ENCODE data around the gene ZNF503.

The ZNF503 gene, protein sequence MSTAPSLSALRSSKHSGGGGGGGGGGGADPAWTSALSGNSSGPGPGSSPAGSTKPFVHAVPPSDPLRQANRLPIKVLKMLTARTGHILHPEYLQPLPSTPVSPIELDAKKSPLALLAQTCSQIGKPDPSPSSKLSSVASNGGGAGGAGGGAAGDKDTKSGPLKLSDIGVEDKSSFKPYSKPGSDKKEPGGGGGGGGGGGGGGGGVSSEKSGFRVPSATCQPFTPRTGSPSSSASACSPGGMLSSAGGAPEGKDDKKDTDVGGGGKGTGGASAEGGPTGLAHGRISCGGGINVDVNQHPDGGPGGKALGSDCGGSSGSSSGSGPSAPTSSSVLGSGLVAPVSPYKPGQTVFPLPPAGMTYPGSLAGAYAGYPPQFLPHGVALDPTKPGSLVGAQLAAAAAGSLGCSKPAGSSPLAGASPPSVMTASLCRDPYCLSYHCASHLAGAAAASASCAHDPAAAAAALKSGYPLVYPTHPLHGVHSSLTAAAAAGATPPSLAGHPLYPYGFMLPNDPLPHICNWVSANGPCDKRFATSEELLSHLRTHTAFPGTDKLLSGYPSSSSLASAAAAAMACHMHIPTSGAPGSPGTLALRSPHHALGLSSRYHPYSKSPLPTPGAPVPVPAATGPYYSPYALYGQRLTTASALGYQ

DNA sequence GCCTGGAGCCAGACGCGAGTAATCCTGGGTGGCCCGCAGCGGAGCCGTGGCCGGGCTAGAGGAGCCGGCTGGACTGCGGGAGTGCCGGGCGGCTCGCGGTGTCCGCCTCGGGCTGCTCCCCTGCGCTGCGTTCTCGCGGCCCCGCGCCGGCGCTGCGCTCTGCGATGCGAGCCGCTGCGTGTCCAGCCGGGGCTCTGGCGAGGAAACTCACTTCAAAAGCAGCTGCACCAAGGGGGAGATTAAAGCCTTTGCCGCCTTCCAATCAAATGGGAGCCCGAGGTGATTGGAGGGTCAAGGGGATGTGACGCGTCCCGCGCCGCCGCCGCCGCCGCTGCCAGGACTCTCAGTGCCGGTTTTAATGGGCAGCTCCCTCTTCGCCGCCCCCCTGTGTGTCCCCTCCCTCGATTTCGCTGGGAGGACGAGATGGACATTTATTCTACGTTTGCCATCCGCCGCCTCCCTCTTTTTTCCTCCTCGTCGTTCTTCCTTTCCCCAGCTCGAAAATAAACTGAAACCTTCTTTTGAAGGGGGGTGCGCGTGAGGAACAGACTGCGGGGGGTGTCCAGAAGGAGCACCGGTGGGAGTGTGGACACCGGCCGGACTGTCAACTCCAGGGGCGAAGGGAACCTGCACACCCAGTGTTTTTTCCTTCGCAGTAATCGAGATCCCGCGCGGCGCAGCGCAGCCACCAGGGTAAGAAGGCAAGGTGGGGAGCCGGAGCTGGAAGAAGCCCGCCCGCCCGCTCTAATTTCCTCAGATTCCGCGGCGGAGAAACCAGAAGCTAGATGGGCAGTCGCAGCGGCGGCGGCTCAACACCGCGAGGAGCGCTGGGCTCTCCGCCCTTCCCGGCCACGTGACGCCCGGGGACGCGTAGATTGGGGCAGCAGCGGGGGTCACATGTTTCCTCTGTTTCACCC lies at the start of gene ZNF503:
ZNF503 (minus strand) TSS at position 196 of the 917 bp plus-strand sequence. CDS start 345 bp downstream, outside the sequence.
- ATAC-seq, result peak; percentile 60 to 62

DNA sequence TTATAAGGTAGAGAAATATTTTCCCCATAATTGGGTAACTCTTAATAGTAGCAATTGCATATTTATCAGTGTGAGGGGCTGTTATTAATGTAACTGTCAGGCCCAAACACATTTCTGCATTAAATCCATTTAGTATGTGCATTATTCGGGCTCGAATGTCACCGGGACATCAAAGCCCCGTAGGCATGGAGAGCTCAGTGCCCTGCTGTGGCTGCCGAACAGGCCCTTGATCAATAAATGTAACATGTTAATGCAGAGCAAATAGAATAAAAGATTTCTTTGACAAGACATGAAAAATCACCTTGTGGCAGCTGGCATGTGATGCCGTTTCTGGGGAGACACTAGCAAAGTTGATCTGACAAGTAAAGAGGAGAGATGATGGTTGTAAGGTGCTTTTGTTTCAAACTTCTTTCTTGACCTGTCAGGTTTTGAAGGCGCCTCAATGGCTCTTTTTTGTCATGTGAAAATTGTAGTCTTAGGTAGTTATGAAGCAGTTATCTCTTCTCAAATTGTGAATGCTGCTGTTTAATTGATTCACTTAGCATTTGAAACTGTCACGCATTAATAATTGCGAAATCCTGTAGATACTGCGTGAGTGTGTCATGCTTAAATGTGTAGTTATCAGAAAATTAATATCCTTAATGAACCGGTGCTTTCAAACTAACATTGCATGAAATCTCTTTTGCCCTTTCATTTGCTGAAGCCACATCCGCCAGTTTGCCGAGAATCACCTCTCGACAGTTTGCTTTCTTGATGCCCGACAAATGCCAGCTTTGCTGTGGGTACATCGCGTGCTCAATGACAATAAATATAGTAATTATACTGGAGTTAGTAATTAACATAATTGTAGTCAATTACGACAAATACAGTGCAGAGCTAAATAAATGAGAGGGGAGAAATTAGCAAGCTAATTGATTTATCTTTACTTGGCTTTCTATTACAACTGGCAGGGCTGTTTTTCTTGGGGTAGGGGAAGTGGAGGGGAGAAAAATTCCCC lies 49.4 kb upstream of the ZNF503 start:
- ATAC-seq, result no peak

DNA sequence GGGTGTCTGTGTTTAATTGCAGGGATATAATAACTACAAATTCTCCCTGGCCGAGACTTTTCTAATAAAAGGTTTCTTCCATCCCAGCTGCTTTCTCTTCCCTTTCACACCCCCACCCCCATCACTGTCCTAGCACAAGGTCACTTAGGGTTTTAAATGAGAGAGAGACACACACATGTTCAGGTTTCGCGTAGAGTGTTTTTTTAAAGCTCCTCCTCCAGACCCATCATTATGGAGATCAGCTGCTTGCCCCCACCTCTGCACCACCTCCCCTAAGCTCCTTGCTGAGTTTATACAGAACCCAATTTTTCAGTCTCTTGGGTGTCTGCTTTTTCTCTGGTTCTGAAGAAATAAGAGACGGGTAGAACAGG lies 48.5 kb upstream of the ZNF503 start:
- ATAC-seq, result no peak

DNA sequence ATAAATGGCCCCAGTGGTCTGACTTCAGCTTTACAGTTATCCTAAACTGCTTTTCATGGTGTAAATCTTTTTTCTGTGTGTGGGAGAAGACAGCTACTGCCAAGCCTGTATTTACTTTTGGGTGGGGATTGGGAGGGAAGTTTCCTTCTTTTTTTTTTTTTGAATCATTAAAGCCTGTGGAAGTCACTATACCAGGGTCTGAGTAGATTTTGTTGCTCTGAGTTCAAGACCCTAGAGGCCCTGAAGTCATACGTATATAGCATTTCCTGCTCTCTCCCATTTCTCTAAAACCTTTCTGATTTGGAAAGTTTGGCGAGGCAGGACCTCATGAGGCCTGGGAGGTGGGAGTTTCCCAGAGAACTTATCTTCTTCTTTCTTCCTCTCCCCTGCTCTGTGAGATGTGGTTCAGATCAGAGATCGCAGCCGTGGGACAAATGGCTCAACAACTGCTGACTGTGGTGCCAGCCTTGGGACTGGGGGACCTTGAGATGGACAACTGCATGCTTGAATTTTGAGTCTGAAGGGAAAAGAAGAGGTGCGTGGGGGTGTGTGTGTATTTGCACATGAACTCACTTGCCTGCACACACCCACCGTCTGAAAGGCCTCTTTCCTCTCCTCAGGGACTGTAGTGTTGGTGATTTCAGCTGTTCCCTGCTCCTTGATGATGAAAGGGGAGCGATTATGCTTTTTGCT lies 48.0 kb upstream of the ZNF503 start:
- no peak for ATAC-seq

DNA sequence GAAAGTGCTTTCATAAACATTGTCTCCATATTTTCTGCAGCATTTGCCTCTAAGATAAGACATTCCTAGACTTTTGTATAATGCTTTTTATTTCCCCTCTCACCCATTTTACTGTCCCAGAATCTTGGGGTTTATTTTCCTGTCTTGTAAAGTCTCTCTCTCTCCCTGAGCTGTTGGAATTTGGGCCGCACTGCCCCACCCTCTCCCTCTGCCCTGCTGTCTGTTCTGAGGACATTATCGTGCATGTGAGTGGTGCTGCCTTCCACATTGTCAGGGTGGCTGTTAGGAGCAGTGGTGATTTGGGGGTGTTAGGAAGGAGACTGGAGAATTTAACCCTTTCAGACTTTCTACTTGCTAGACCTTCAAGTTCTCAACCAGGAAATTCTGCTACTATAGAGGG lies 46.6 kb upstream of the ZNF503 start:
- ATAC-seq, result no peak

DNA sequence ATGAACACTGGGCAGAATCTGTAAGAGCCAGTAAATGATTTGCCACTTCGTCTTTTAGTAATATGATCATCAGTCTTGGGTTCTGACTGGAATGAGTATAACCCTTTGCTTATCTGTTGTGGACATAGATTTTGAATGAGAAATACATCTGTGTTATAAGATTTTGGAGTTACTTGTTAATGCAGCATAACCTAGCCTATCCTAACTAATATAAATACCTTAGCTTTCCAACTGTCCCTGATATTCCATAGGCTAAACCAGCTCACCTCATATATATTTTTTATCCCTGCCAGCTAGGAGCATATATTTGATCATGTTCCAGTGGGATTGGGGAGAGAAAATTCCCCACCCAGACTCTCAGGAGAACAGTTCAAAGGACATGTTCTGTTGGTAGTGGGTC lies 44.9 kb upstream of the ZNF503 start:
- ATAC-seq, result no peak

DNA sequence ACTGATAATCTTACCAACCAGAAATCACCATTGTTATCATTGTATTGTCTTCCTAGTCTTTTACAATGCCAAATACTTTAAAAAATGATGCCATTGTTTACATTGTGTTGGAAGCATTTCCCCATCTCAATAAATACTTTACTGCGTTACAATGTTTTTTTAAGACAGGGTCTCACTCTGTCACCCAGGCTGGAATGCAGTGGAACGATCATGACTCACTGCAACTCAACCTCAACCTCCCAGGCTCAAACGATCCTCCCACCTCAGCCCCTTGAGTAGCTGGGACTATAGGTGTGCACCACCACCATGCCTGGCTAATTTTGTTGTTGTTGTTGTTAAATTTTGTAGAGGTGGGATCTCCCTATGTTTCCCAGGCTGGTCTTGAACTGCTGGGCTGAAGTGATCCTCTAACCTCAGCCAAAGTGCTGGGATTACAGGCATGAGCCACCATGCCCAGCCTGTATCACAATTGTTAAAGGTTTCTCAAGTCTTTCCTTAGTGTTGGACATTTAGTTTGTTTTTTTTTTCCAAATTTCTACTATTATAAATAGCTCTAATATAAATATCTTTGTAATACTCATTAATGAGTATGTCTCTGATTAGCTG lies 43.3 kb upstream of the ZNF503 start:
- ATAC-seq, result no peak

DNA sequence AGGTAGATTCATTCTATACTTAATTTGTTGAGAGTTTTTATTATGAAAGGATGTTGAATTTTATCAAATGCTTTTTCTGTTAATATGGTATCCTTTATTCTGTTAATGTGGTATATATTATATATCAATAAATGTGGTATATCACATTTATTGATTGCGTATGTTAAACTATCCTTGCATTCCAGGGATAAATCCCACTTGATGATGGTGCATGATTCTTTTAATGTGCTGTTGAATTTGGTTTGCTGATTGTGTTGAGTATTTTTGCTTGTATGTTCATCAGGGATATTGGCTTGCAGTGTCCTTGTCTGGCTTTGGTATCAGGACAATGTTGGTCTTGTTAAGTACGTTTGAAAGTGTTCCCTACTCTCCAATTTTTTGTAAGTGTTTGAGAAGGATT lies 41.8 kb upstream of the ZNF503 start:
- ATAC-seq, result no peak

DNA sequence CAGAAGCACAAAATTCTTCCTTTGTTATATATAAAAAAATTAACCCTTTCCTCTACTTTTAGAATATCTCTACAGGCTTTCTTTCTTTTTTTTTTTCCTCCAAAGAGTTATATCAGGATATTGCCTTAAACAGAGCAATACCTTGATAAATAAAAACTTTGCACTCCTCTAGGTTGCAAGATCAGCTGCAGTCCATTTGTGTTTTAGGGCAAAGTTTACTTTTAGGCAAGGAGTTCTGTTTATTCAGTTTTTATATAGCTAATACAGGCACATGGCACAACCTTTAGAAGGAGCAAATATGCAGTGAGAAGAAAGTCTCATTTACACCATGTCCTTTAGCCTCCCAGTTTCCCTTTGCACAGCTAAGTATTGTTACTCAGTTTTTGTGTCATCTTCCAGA lies 40.1 kb upstream of the ZNF503 start:
- no peak for ATAC-seq

DNA sequence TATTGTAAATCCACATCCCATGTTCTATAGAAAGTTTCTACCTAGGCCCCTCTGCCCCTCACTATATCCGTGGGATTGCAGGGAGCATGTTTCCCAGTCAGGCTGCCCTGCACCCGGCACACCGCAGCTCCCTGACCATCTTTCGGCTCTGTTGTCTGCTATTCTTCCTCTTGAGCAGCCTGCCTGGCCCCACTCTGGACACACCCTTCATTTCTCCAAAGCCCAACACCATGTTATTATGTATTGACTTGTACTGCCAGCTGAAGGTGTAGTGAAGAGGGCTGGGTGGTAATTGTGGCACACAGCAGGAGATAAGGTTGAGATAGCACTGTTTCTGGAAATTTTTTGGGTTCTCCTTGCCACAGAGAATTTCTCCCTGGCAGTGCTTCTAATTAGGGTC lies 39.6 kb upstream of the ZNF503 start:
- no peak for ATAC-seq

DNA sequence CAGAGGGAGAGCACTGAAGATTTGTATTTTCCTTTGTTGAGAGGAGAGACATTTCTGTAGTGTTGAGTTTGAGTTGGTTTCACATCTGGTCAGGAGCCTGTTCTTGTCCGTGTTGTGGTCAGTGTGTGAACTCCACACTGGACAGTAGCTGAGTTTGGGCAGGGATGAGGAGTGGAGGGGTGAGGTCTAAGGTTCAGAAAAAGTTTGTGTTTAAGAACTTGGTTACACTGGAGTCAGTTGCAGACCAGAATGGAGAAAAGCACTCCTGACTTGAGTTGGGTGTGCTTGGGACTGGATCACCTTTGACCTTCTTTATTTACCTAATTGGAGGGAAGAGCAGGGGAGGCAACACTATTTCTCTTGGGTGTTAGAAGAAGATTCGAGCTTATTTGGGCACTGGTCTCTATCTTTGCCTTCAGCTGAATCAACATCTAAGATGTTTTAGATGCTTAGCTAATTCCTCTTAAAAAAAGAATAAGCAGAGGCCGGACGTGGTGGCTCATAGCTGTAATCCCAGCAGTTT lies 38.8 kb upstream of the ZNF503 start:
- ATAC-seq, result no peak

DNA sequence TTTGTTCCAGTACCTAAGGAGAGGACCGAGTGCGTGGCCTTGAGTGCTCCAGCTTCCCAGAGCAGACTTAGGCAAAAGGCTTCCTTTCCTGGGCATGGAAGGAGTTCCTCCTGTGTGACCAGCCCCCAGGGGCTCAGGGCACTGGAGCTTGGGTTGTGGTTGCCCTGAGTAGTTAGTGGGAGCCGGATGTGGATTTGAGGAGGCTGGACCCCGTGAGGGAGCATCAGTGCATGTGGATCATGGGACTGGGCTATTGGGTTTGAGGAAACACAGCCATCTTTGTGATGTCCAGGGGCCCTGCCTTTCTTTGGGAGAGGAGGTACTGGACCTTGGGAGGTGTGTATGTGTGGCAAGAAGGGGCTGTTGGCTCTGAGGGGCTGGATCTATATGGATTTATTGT lies 38.2 kb upstream of the ZNF503 start:
- ATAC-seq, result no peak

DNA sequence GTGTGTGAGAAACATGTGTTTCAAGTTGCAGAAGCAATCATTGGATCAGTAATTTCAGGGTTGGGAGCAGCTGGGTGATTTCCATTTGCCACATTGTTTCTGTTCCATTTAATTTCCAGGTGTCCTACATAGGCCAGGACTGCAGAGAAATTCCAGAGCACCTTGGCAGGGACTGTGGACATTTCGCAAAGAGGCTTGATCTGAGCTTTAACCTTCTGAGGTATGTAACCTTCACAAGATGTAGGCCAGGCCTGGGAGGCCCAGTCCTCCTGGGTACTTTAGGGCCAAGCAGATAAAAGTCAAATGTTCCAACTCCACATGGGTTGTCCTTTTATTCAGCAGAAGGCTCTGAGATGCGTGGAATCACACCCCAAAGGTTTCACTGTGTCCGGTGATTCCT lies 36.7 kb upstream of the ZNF503 start:
- ATAC-seq, result no peak

DNA sequence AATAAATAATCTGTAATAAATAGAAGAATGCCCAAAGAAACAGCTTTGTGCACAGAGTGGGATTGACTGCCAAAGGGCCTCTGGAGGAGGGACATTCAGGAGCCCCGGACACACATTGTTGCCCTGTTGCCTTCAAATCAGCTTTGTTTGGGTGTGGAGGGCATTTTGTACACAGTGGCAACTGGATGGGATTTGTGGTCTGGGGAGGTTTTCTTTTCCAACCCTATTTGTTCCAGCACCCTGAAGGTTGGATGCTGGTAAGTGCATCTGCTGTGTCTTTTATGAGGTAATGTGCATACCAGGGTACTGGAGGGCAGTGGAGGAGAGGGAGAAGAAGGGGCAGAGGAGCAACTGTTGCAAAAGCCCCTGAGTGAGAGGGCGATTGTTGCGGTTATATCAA lies 36.1 kb upstream of the ZNF503 start:
- no peak for ATAC-seq

DNA sequence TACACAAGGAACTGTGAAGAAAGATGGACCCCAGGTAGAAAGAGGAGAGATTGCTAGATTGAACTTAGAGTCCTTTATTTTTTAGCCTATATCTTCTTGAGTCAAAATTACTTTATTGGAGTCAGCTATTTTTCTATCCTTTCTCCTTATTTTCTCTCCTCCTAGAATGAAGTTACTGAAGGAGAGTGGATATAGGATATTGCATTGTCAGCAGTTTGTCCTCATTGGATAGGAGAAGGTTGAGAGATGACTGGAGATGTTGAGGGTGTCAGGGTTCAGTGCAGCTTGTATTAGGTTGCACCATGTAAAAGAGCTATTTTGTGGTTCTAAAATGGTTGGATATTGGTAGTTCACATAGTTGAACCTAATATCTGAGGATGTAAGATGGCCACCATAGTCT lies 35.3 kb upstream of the ZNF503 start:
- no peak for ATAC-seq

DNA sequence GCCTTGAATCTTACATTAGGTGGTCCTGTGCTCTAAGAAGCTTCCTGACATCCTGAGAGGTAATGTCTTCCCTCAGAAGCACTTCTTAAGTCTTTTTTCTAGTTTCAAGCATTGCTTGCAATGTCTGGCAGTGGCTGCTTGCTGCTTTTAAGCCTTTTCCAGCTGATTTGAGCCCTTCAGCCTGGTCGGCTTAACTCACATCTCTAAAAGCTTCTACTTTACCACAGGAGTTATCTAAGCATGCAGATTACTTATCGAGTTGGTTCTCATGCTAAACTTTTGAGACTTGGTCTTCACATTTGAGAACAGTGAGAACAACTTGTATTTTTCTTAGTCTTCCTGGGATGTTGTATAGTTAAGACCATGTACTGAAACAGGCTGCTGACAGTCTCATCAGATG lies 33.7 kb upstream of the ZNF503 start:
- ATAC-seq, result no peak

DNA sequence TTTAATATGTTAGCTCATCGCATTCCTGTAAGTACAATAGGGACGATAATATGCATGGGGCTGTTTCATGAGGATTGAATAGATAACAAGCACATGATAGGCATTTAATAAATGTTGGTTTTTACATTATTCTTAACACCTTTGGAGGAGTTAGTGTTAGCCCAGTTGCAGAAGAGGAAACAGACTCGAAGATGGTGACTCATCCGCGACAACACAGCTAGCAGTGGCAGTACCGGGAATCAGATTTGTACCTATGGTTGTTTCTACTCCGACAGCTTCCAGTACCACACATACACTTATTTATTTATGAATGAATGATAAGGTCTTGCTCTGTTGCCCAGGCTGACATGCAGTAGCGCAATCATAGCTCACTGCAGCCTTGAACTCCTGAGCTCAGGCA lies 32.7 kb upstream of the ZNF503 start:
- ATAC-seq, result no peak

DNA sequence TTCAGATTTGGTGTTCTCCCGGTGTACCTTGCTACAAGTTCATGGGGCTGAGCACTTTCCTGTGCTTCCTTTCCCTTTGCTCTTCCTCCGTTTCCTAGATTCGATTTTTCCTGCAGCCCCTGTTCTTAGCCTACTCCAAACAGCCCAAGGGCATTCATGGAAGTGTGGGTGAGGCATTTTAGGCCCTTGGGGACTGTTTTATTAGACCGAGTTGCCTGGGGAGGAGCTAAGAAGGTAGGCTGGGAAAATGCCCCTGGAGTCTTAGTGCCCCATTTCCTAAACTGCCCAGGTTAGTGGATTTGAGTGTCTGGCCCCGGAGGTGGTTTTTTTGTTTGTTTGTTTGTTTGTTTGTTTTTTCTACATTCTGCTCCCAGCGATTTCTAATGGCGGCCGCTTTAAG lies 31.7 kb upstream of the ZNF503 start:
- no peak for ATAC-seq

DNA sequence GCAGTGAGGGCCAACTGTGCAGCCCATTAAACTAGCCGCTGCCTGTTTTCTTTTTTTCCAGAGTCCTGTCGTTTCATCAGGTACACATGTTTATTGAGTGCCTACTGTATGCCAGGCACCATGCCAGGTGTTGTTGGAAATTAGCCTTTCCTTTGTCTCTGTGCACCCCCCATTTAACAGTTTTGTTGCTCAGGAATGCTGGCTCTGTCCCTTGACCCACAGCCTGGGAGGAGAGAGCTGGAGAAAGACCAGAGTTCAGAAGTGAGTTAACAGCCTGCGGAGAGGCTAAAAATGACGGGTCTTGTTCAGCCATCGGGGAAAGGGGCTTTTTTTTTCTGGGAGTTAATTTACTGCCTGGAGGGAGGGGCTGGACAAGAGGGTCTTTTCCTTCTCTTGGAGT lies 31.2 kb upstream of the ZNF503 start:
- no peak for ATAC-seq

DNA sequence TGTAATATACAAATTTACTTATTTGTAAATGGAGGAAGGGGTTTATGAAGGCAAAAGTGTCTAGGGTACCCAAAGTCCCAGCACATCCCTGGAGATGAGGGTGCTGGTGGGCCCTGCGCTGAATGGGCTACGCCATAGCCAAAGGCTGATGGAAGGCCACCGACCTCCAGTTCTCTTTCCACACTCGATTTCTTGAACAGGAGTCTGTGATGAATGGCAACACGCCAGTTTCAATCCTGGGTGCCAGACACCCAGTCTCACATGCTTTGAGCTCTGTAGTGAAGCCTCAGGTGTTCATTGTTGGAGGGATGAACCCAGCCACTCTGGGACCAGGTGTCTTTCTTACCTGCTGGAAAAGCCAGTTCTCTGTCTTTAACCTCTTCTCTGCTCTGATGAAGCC lies 30.6 kb upstream of the ZNF503 start:
- ATAC-seq, result no peak
